HepG2 (cell line): ENCODE data around the gene TECPR1. TPM values are rescaled to one million over a fixed set of nuclear protein-coding genes. Genes with fewer than 3 reads are reported as not detected.

Source experiments
- ATAC-seq: fragments of 200-7000 bp; cut with Tn5 transposase; 3 replicates; pipeline ENCODE4 v1.9.1; 2020; ENCODE audit warnings: mild to moderate bottlenecking, moderate library complexity
- BruUV-seq: library from RNA; stranded (reverse); fragments of 400-500 nt; replicated peaks from 2 replicates; lab custom pipeline; 2021; lab: Mats Ljungman, UMichigan
- CTCF ChIA-PET: fragments of 300-600 bp; formaldehyde crosslinking; extraction: SDS; loops from one replicate; lab custom pipeline; 2021; ENCODE audit warnings: low total read pairs, inconsistent platforms, low intra/inter-chr PET ratio; lab: Yijun Ruan, JAX
- POLR2A ChIA-PET: fragments of 350-600 bp; sonication (Branson Sonifier 250); formaldehyde crosslinking; loops from one replicate; lab custom pipeline; 2020; ENCODE audit warnings: antibody characterized with exemption, inconsistent platforms; lab: Yijun Ruan, JAX
- DNase-seq: peaks from one replicate; pipeline ENCODE4 v3.0.0-alpha.2; 2015; ENCODE audit warnings: low spot score
- FAIRE-seq: peaks from 3 replicates; lab custom pipeline; 2011; peaks lifted over from hg19 to GRCh38; lab: Jason Lieb, UNC
- H2AFZ ChIP-seq: one replicate; pipeline ENCODE4 v1.6.1; 2011; ENCODE audit warnings: low read length, inconsistent platforms
- H3K27ac ChIP-seq: fragments of 300-600 bp; 3 replicates; pipeline ENCODE4 v1.8.0; 2011; ENCODE audit warnings: mixed run types, mild to moderate bottlenecking, mixed read lengths, low read length, inconsistent platforms; ENCODE audit not compliant: insufficient read depth; ENCODE audit errors: extremely low read length
- H3K27me3 ChIP-seq, 2 experiments: fragments of 200-600 bp in 1 of 2; 2 replicates in 1 of 2; 3 replicates in 1 of 2; pipeline versions ENCODE4 v1.6.0 to v1.8.0; 2011; ENCODE audit warnings: low read length in 2 of 2, mild to moderate bottlenecking in 2 of 2, moderate library complexity in 2 of 2, inconsistent platforms in 1 of 2; ENCODE audit not compliant: insufficient read depth in 2 of 2, control insufficient read depth in 1 of 2
- H3K36me3 ChIP-seq, 2 experiments: fragments of 200-600 bp in 1 of 2; replicated peaks in 1 of 2; 2 replicates in 1 of 2; 3 replicates in 1 of 2; pipeline versions ENCODE4 v1.5.1 to v1.8.0; 2011; ENCODE audit warnings: low read length in 2 of 2, inconsistent platforms in 1 of 2; ENCODE audit not compliant: insufficient read depth in 2 of 2, control insufficient read depth in 1 of 2
- H3K4me1 ChIP-seq: 2 replicates; pipeline ENCODE4 v1.5.1; 2012; ENCODE audit warnings: low read length, inconsistent platforms; ENCODE audit not compliant: insufficient read depth
- H3K4me2 ChIP-seq: 2 replicates; pipeline ENCODE4 v1.6.0; 2011; ENCODE audit warnings: low read depth, low read length, inconsistent platforms
- H3K4me3 ChIP-seq, 3 experiments: fragments of 200-600 bp in 1 of 3; sonication (generic), shearing (Covaris generic) in 1 of 3; replicated peaks in 1 of 3; 2 replicates each; pipeline ENCODE4 v1.5.1; 2011 to 2016; ENCODE audit warnings: low read length in 3 of 3, inconsistent platforms in 2 of 3, low read depth in 2 of 3, mild to moderate bottlenecking in 2 of 3, control low read depth in 1 of 3, mixed read lengths in 1 of 3; ENCODE audit not compliant: insufficient read depth in 1 of 3
- H3K79me2 ChIP-seq: one replicate; pipeline ENCODE4 v1.6.1; 2011; ENCODE audit warnings: low read length, inconsistent platforms; ENCODE audit not compliant: insufficient read depth
- H3K9ac ChIP-seq: 2 replicates; pipeline ENCODE4 v1.6.0; 2011; ENCODE audit warnings: mild to moderate bottlenecking, low read depth, low read length, inconsistent platforms; ENCODE audit not compliant: insufficient read depth
- H3K9me3 ChIP-seq: 2 replicates; pipeline ENCODE4 v1.5.1; 2012; ENCODE audit warnings: mild to moderate bottlenecking, low read length
- H4K20me1 ChIP-seq: 2 replicates; pipeline ENCODE4 v1.6.0; 2011; ENCODE audit warnings: inconsistent platforms, mild to moderate bottlenecking, low read length, moderate library complexity; ENCODE audit not compliant: insufficient read depth
- CCAR2 ChIP-seq: fragments of 200-400 bp; formaldehyde crosslinking; optimal IDR thresholded peaks from 2 replicates; pipeline ENCODE3; 2018; ENCODE audit warnings: low read depth, mild to moderate bottlenecking, low read length, moderate library complexity
- ELF1 ChIP-seq: sonication (generic); formaldehyde crosslinking; IDR thresholded peaks from 2 replicates; pipeline ENCODE4 v1.4.0; 2020; ENCODE audit warnings: missing genetic modification reagents
- SRF ChIP-seq: IDR thresholded peaks from 2 replicates; pipeline ENCODE4 v1.6.1; 2011; ENCODE audit warnings: mild to moderate bottlenecking, low read depth, low read length, moderate library complexity
- ZFP36 ChIP-seq: fragments of 150-350 bp; IDR thresholded peaks from 2 replicates; pipeline ENCODE4 v1.6.1; 2018; ENCODE audit warnings: borderline replicate concordance, low read length, low read depth; ENCODE audit not compliant: partially characterized antibody
- ZKSCAN8 ChIP-seq: IDR thresholded peaks from 2 replicates; pipeline ENCODE4 v1.6.1; 2016; ENCODE audit warnings: borderline replicate concordance, missing genetic modification reagents, missing compliant biosample characterization
- ZNF354B ChIP-seq: sonication (generic); formaldehyde crosslinking; IDR thresholded peaks from 2 replicates; pipeline ENCODE4 v1.8.0; 2022; ENCODE audit warnings: mild to moderate bottlenecking, missing genetic modification reagents
- WGBS: methylation state at CpG from one replicate; pipeline ENCODE4 v1.1.6; 2017; ENCODE audit warnings: low lambda C conversion rate; 5-methylcytosine and 5-hydroxymethylcytosine counted together
- in situ Hi-C: cut with HindIII; loops from 2 replicates; pipeline ENCODE4 v1.10.0; 2017; ENCODE audit warnings: low pct_unique_long_range_greater_than_20kb; ENCODE audit not compliant: extremely low pct_ligation_motif_present
- intact Hi-C: fragments of 100-400 bp; cut with micrococcal nuclease; formaldehyde crosslinking; loops from one replicate; pipeline ENCODE4 v1.10.0; 2022; ENCODE audit not compliant: unreplicated experiment
- polyA plus RNA-seq, 8 experiments: library from polyadenylated mRNA; depleted of rRNA in 3 of 8; stranded (reverse) in 7 of 8; unstranded in 1 of 8; fragments of >200 nt; fragmentation: Illumina TruSeq in 4 of 8; extraction: Trizol in 4 of 8; gene quantifications; 2 replicates each; pipeline versions ENCODE4 v1.2.1 to v1.2.3, GENCODE V29; 2011 to 2016; ENCODE audit warnings: low read depth in 4 of 8, missing spikeins in 1 of 8, mixed read lengths in 1 of 8; ENCODE audit not compliant: insufficient read depth in 1 of 8
- total RNA-seq, 5 experiments: library from RNA; depleted of rRNA; stranded (reverse); fragments of >200 nt; fragmentation: Illumina TruSeq; extraction: Trizol; gene quantifications; 2 replicates each; pipeline ENCODE4 v1.2.3, GENCODE V29; 2016; ENCODE audit warnings: low read depth in 1 of 5
- TF ChIP-seq, protein P1 (sequence below): IDR thresholded peaks from 2 replicates; pipeline ENCODE4 v1.6.1; 2018; ENCODE audit warnings: missing genetic modification reagents, mild to moderate bottlenecking, missing compliant biosample characterization
- TF ChIP-seq, protein P2 (sequence below): sonication (generic); formaldehyde crosslinking; IDR thresholded peaks from 2 replicates; pipeline ENCODE4 v1.4.0; 2020; ENCODE audit warnings: missing genetic modification reagents

TECPR1 gene
- total and polyA plus RNA-seq, 2 of the 13 experiments (the other 11 are each of a cell fraction or from before 2014, with no cell fraction given), result 2.3 to 6.3 TPM

DNA sequence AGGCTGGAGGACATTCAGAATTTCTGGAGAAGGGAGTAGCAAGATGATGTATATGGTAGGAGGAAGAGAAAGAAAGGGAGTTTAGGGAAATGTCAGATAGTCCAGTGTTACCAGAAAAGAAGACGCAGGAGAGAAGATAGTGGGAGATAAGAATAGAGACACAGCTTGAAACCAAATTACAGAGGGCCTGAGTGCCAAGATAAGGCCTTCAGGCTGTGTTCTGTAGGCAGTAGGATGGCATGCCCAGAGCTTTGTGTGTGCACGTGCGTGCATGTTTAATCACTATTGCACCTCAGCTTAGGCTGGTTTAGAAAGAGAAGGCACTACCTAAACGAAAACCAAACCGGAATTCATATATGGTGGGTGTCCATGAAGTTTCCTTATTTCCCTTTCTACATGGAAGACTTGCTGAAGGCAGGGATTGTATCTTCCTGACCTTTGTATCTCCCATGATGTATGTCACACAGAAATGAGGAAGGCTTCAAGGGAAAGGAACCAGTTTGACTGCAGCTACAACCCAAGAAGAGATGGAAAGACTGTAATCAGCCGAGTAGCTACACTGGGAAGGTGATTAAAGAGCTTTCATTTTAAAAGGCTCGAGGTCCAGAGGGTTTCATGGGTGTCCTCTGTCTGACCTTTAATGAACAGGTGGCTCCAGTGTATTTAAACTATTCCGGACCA, 76.6 kb downstream of the TECPR1 start:
- ATAC-seq, result no peak
- TF ChIP-seq, protein P1, sequence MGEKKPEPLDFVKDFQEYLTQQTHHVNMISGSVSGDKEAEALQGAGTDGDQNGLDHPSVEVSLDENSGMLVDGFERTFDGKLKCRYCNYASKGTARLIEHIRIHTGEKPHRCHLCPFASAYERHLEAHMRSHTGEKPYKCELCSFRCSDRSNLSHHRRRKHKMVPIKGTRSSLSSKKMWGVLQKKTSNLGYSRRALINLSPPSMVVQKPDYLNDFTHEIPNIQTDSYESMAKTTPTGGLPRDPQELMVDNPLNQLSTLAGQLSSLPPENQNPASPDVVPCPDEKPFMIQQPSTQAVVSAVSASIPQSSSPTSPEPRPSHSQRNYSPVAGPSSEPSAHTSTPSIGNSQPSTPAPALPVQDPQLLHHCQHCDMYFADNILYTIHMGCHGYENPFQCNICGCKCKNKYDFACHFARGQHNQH (CRISPR knock-in tag), result no peak
- TF ChIP-seq ELF1, result no peak
- TF ChIP-seq, all 625 proteins: peak for 0
- no peak for FAIRE-seq
- DNase-seq, result no peak
- WGBS, result 96% methylated on average over 8 of the region's 8 CpGs
- BruUV-seq, result no TSS peak
- Histone ChIP-seq H2AFZ (no peak overlapping the region), H4K20me1 (peaks cover 3% of the 10 kb centered on the region; the same call in 1 of the 2 replicates), H3K4me1 (no peaks in the 10 kb centered on the region), H3K27me3 (no peaks in the 10 kb centered on the region), H3K79me2 (no peaks in the 10 kb centered on the region), H3K9ac (no peak overlapping the region), H3K4me2 (no peak overlapping the region), H3K9me3 (no peaks in the 10 kb centered on the region), H3K36me3 (peaks cover 20 to 79% of the 10 kb centered on the region in 2 experiments), H3K4me3 (no peak overlapping the region), H3K27ac (no peak overlapping the region)
- ChIA-PET CTCF (no interaction called here), POLR2A (no interaction called here)
- in situ Hi-C loops, result no loop called here
- intact Hi-C loops, result no loop called here

DNA sequence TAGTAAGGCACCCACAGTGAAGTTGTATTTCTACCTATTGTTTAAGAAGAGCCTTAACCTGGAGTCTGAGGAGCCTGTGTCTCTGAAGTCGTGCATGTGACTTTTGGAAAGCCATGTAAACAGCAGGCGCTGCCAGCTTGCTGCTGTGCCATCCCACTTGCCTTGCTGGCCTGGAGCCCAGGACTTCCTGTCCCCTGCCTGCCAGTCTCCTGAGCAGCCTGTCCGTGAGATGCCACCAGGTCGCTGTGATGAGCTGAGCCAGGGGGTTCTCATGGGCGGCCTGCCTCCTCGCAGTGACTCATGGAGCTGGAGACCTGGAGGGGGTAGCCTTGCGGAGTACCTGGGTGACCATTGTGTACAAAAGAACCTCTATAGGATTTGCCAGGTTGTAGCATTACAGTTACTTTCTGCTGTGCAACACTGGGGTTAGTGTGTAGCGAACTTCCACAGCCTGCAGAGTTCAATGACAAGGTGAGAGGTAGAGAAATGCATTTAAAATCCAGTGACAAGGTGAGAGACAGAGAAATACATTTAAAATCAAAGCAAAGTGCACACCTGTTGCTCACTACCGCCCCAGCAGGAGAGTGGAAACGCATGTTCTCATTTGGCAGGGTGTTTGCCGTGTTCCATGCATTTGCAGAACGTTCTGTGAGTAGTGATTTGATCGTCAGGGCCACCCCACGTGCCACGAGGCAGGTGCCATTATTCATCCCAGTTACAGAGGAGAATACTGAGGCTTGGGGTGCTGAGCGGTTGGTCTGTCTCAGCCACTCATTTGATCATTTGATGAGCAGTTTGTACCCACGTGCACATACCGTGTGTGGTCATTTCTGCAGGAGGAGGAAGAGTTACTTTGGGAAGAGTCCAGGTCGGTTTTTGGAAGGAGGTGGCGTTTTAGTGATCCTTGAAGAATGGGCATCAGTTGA, 77.4 kb downstream of the TECPR1 start:
- DNase-seq (no peak), FAIRE-seq (no peak), ATAC-seq (no peak)
- H3K36me3 ChIP-seq, result peaks cover 22 to 79% of the 10 kb centered on the region in 2 experiments
- ChIA-PET CTCF (no interaction called here), POLR2A (no interaction called here)
- no peak overlapping the region for H3K4me2 ChIP-seq
- no peaks in the 10 kb centered on the region for H3K79me2 ChIP-seq
- H3K4me1 ChIP-seq, result no peaks in the 10 kb centered on the region
- no TSS peak for BruUV-seq
- no peak overlapping the region for H3K27ac ChIP-seq
- no peak overlapping the region for H3K9ac ChIP-seq
- WGBS, result 95% methylated on average over 17 of the region's 20 CpGs
- intact Hi-C loops (no loop called here), in situ Hi-C loops (no loop called here)
- H3K4me3 ChIP-seq, result no peak overlapping the region
- no peaks in the 10 kb centered on the region for H3K27me3 ChIP-seq
- H2AFZ ChIP-seq, result no peak overlapping the region
- H3K9me3 ChIP-seq, result no peaks in the 10 kb centered on the region
- H4K20me1 ChIP-seq, result peaks cover 3% of the 10 kb centered on the region; the same call in 1 of the 2 replicates
- TF ChIP-seq ZFP36 (no peak), ZNF354B (CRISPR knock-in tag) (no peak), CCAR2 (no peak), ZKSCAN8 (CRISPR knock-in tag) (no peak), SRF (no peak)
- TF ChIP-seq, protein P2, sequence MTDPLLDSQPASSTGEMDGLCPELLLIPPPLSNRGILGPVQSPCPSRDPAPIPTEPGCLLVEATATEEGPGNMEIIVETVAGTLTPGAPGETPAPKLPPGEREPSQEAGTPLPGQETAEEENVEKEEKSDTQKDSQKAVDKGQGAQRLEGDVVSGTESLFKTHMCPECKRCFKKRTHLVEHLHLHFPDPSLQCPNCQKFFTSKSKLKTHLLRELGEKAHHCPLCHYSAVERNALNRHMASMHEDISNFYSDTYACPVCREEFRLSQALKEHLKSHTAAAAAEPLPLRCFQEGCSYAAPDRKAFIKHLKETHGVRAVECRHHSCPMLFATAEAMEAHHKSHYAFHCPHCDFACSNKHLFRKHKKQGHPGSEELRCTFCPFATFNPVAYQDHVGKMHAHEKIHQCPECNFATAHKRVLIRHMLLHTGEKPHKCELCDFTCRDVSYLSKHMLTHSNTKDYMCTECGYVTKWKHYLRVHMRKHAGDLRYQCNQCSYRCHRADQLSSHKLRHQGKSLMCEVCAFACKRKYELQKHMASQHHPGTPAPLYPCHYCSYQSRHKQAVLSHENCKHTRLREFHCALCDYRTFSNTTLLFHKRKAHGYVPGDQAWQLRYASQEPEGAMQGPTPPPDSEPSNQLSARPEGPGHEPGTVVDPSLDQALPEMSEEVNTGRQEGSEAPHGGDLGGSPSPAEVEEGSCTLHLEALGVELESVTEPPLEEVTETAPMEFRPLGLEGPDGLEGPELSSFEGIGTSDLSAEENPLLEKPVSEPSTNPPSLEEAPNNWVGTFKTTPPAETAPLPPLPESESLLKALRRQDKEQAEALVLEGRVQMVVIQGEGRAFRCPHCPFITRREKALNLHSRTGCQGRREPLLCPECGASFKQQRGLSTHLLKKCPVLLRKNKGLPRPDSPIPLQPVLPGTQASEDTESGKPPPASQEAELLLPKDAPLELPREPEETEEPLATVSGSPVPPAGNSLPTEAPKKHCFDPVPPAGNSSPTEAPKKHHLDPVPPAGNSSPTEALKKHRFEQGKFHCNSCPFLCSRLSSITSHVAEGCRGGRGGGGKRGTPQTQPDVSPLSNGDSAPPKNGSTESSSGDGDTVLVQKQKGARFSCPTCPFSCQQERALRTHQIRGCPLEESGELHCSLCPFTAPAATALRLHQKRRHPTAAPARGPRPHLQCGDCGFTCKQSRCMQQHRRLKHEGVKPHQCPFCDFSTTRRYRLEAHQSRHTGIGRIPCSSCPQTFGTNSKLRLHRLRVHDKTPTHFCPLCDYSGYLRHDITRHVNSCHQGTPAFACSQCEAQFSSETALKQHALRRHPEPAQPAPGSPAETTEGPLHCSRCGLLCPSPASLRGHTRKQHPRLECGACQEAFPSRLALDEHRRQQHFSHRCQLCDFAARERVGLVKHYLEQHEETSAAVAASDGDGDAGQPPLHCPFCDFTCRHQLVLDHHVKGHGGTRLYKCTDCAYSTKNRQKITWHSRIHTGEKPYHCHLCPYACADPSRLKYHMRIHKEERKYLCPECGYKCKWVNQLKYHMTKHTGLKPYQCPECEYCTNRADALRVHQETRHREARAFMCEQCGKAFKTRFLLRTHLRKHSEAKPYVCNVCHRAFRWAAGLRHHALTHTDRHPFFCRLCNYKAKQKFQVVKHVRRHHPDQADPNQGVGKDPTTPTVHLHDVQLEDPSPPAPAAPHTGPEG (CRISPR knock-in tag), result no peak
